CD8-positive, alpha-beta memory T cell (primary cell): Measurements from ENCODE around the gene PRM1. TPM values are rescaled to one million over a fixed set of nuclear protein-coding genes. Genes with fewer than 3 reads are reported as not detected.
A peak's percentile ranks its signal among the peaks of the same experiment; 100 is the strongest.

Experiments
- CTCF ChIA-PET: fragments of 350-600 bp; sonication (Branson Sonifier 250); formaldehyde crosslinking; loops from one replicate; lab custom pipeline; 2021; ENCODE audit warnings: antibody characterized with exemption; lab: Charles Lee
- POLR2A ChIA-PET: fragments of 350-600 bp; sonication (Branson Sonifier 250); formaldehyde crosslinking; loops from one replicate; lab custom pipeline; 2021; ENCODE audit warnings: antibody characterized with exemption; lab: Charles Lee
- DNase-seq, 5 donors: peaks; one replicate each; pipeline versions ENCODE4 v3.0.0 to v3.0.0-alpha.2; 2020 to 2022; ENCODE audit warnings: mixed read lengths in 1 of 5
- H3K27ac ChIP-seq: one replicate; pipeline ENCODE4 v1.7.0; 2013; ENCODE audit warnings: low read depth, mild to moderate bottlenecking, low read length, moderate library complexity
- H3K27me3 ChIP-seq: 2 replicates; pipeline ENCODE4 v1.7.0; 2013; ENCODE audit warnings: low read length, mild to moderate bottlenecking; ENCODE audit not compliant: insufficient read depth, poor library complexity, severe bottlenecking
- H3K36me3 ChIP-seq: 2 replicates; pipeline ENCODE4 v1.7.0; 2013; ENCODE audit warnings: mild to moderate bottlenecking, low read length, moderate library complexity; ENCODE audit not compliant: insufficient read depth
- H3K4me1 ChIP-seq: 2 replicates; pipeline ENCODE4 v1.7.0; 2013; ENCODE audit warnings: mild to moderate bottlenecking, low read length, moderate library complexity; ENCODE audit not compliant: insufficient read depth
- H3K4me3 ChIP-seq: 2 replicates; pipeline ENCODE4 v1.7.0; 2013; ENCODE audit warnings: mild to moderate bottlenecking, low read length
- H3K9me3 ChIP-seq: 2 replicates; pipeline ENCODE4 v1.7.0; 2013; ENCODE audit warnings: mild to moderate bottlenecking, low read length
- H3K27ac Mint-ChIP-seq, 8 donors: one replicate each; pipeline ENCODE4 v1.8.0; 2020 to 2021; ENCODE audit warnings: mixed read lengths in 8 of 8, mild to moderate bottlenecking in 6 of 8, inconsistent platforms in 3 of 8, moderate library complexity in 3 of 8
- H3K27me3 Mint-ChIP-seq, 2 donors: one replicate each; pipeline ENCODE4 v1.8.0; 2020 to 2021; ENCODE audit warnings: mixed read lengths in 2 of 2, mild to moderate bottlenecking in 1 of 2, moderate library complexity in 1 of 2
- H3K36me3 Mint-ChIP-seq, 3 donors: one replicate each; pipeline ENCODE4 v1.8.0; 2020 to 2021; ENCODE audit warnings: mixed read lengths in 3 of 3, inconsistent platforms in 1 of 3, mild to moderate bottlenecking in 1 of 3
- H3K4me1 Mint-ChIP-seq, 3 donors: one replicate each; pipeline ENCODE4 v1.8.0; 2020 to 2021; ENCODE audit warnings: mixed read lengths in 3 of 3, inconsistent platforms in 1 of 3, mild to moderate bottlenecking in 1 of 3
- H3K4me3 Mint-ChIP-seq, 7 donors: one replicate each; pipeline ENCODE4 v1.8.0; 2020 to 2021; ENCODE audit warnings: mixed read lengths in 7 of 7, mild to moderate bottlenecking in 6 of 7, moderate library complexity in 4 of 7, inconsistent platforms in 2 of 7
- H3K9me3 Mint-ChIP-seq, 5 donors: one replicate each; pipeline ENCODE4 v1.8.0; 2020 to 2022; ENCODE audit warnings: mixed read lengths in 5 of 5, mild to moderate bottlenecking in 3 of 5, moderate library complexity in 2 of 5, inconsistent platforms in 1 of 5
- polyA plus RNA-seq: library from polyadenylated mRNA; unstranded; fragments of 300-500 nt; fragmentation: Illumina TruSeq; gene quantifications from one replicate; pipeline ENCODE4 v1.2.3, GENCODE V29; 2021
- total RNA-seq, 2 experiments: library from RNA; stranded (reverse); gene quantifications; one replicate each; pipeline ENCODE4 v1.2.3, GENCODE V29; 2021

Gene PRM1
- total and polyA plus RNA-seq, 3 experiments from 2014 or later = not detected

GRCh38 chr16:11254913-11255736 is 26.0 kb downstream of the PRM1 start:
- Mint-ChIP-seq H3K27me3 (peaks cover 0 to 7% of the 10 kb centered on the region in 2 donors), H3K4me1 (peaks cover 51 to 75% (median 56%) of the 10 kb centered on the region in 3 donors), H3K4me3 (peak overlapping the region; percentile 80 to 94 (median 83)), H3K27ac (peak overlapping the region in 7 of 8 donors; percentile 46 to 86 (median 78)), H3K36me3 (peaks cover 0 to 22% (median 6%) of the 10 kb centered on the region in 3 donors), H3K9me3 (no peaks in the 10 kb centered on the region)
- Histone ChIP-seq H3K27ac (peak overlapping the region; percentile 80), H3K36me3 (no peaks in the 10 kb centered on the region), H3K4me3 (peak overlapping the region; percentile 83), H3K27me3 (no peaks in the 10 kb centered on the region), H3K4me1 (peaks cover 62% of the 10 kb centered on the region), H3K9me3 (no peaks in the 10 kb centered on the region)
- ChIA-PET POLR2A (interaction anchor here (0.6 to 3.9 kb wide), 18 partner anchors 14 to 555 kb away, joined by 3 to 74 read pairs (median 4); partner anchors contain the start of genes DEXI and TXNDC11), CTCF (interaction anchor here (0.7 to 5.9 kb wide), 49 partner anchors 9 to 313 kb away, joined by 3 to 46 read pairs (median 4); partner anchors contain the start of genes DEXI and TNP2)
- DNase-seq = peak; percentile 47 to 86 (median 76)

GRCh38 chr16:11253995-11254912 is 26.9 kb downstream of the PRM1 start:
- peak overlapping the region; percentile 80 to 94 (median 87) for H3K4me3 Mint-ChIP-seq
- Histone ChIP-seq H3K27ac (peak overlapping the region; percentile 80), H3K9me3 (no peaks in the 10 kb centered on the region), H3K36me3 (no peaks in the 10 kb centered on the region), H3K27me3 (no peaks in the 10 kb centered on the region), H3K4me1 (peaks cover 62% of the 10 kb centered on the region), H3K4me3 (peak overlapping the region; percentile 83)
- CTCF ChIA-PET = interaction anchor here (0.7 to 5.9 kb wide), 38 partner anchors 8 to 459 kb away, joined by 3 to 46 read pairs (median 4); partner anchors contain the start of genes DEXI and TNP2
- DNase-seq = no peak
- peak overlapping the region; percentile 63 to 98 (median 90) for H3K27ac Mint-ChIP-seq
- H3K36me3 Mint-ChIP-seq = peaks cover 0 to 22% (median 6%) of the 10 kb centered on the region in 3 donors
- H3K27me3 Mint-ChIP-seq = peaks cover 0 to 7% of the 10 kb centered on the region in 2 donors
- peaks cover 48 to 67% (median 54%) of the 10 kb centered on the region in 3 donors for H3K4me1 Mint-ChIP-seq
- H3K9me3 Mint-ChIP-seq = no peaks in the 10 kb centered on the region
- POLR2A ChIA-PET = interaction anchor here (0.6 to 3.9 kb wide), 11 partner anchors 13 to 556 kb away, joined by 3 to 74 read pairs (median 5); partner anchors contain the start of gene DEXI

GRCh38 chr16:11253009-11253994 is 27.8 kb downstream of the PRM1 start:
- Mint-ChIP-seq H3K4me1 (peaks cover 40 to 57% (median 46%) of the 10 kb centered on the region in 3 donors), H3K9me3 (no peaks in the 10 kb centered on the region), H3K27me3 (peaks cover 0 to 7% of the 10 kb centered on the region in 2 donors), H3K36me3 (peaks cover 0 to 22% (median 6%) of the 10 kb centered on the region in 3 donors), H3K4me3 (peak overlapping the region; percentile 74 to 93 (median 87)), H3K27ac (peak overlapping the region; percentile 78 to 98 (median 90))
- H3K4me1 ChIP-seq = peaks cover 53% of the 10 kb centered on the region
- H3K36me3 ChIP-seq = no peaks in the 10 kb centered on the region
- ChIA-PET CTCF (interaction anchor here (1.1 to 5.9 kb wide), 16 partner anchors 7 to 460 kb away, joined by 3 to 45 read pairs (median 5); partner anchors contain the start of gene TNP2), POLR2A (interaction anchor here (0.7 to 3.9 kb wide), 3 partner anchors 20 to 282 kb away, joined by 3 to 74 read pairs (median 38); no protein-coding TSS in a partner anchor)
- H3K27me3 ChIP-seq = no peaks in the 10 kb centered on the region
- H3K27ac ChIP-seq = peak overlapping the region; percentile 80
- H3K9me3 ChIP-seq = no peaks in the 10 kb centered on the region
- H3K4me3 ChIP-seq = peak overlapping the region; percentile 83
- DNase-seq = peak; percentile 35 to 66 (median 43)

- H3K4me3 Mint-ChIP-seq = peak overlapping the region; percentile 74 to 93 (median 87)
- ChIA-PET POLR2A (interaction anchor here (1.0 to 1.3 kb wide), 2 partner anchors 14 to 28 kb away, joined by 3 to 7 read pairs; no protein-coding TSS in a partner anchor), CTCF (interaction anchor here (0.8 to 1.8 kb wide), 10 partner anchors 10 to 296 kb away, joined by 3 to 6 read pairs (median 3); no protein-coding TSS in a partner anchor)
- H3K27ac ChIP-seq = peak overlapping the region; percentile 8
- no peaks in the 10 kb centered on the region for H3K9me3 Mint-ChIP-seq
- H3K27me3 ChIP-seq = no peaks in the 10 kb centered on the region
- peak overlapping the region; percentile 66 to 98 (median 90) for H3K27ac Mint-ChIP-seq
- H3K36me3 Mint-ChIP-seq = peaks cover 0 to 22% (median 6%) of the 10 kb centered on the region in 3 donors
- H3K9me3 ChIP-seq = no peaks in the 10 kb centered on the region
- H3K4me1 Mint-ChIP-seq = peaks cover 32 to 49% (median 40%) of the 10 kb centered on the region in 3 donors
- H3K36me3 ChIP-seq = no peaks in the 10 kb centered on the region
- H3K4me3 ChIP-seq = peak overlapping the region; percentile 83
- no peak for DNase-seq
- peaks cover 47% of the 10 kb centered on the region for H3K4me1 ChIP-seq
- peaks cover 0 to 7% of the 10 kb centered on the region in 2 donors for H3K27me3 Mint-ChIP-seq
Observed at GRCh38 chr16:11252482-11252931, 28.6 kb downstream of the PRM1 start.

GRCh38 chr16:11251525-11252481 is 29.3 kb downstream of the PRM1 start:
- Mint-ChIP-seq H3K9me3 (no peaks in the 10 kb centered on the region), H3K36me3 (peaks cover 0 to 19% (median 6%) of the 10 kb centered on the region in 3 donors), H3K4me1 (peaks cover 25 to 42% (median 34%) of the 10 kb centered on the region in 3 donors), H3K27ac (peak overlapping the region; percentile 66 to 98 (median 90)), H3K27me3 (peaks cover 0 to 7% of the 10 kb centered on the region in 2 donors), H3K4me3 (peak overlapping the region; percentile 73 to 93 (median 81))
- peaks cover 40% of the 10 kb centered on the region for H3K4me1 ChIP-seq
- DNase-seq = peak; percentile 42 to 88 (median 72)
- H3K9me3 ChIP-seq = no peaks in the 10 kb centered on the region
- CTCF ChIA-PET = interaction anchor here (0.7 to 1.8 kb wide), 12 partner anchors 11 to 295 kb away, joined by 3 to 6 read pairs (median 3); no protein-coding TSS in a partner anchor
- POLR2A ChIA-PET = interaction anchor here (1.0 to 1.3 kb wide), 2 partner anchors 13 to 27 kb away, joined by 3 to 7 read pairs; no protein-coding TSS in a partner anchor
- peak overlapping the region; percentile 8 for H3K27ac ChIP-seq
- H3K4me3 ChIP-seq = peak overlapping the region; percentile 83
- H3K27me3 ChIP-seq = no peaks in the 10 kb centered on the region
- no peaks in the 10 kb centered on the region for H3K36me3 ChIP-seq
